ENCODE measurements around the gene OR9K2.

The OR9K2 gene

GRCh38 chr12:55172686-55173085 is 46.5 kb downstream of the OR9K2 start:
- no peak overlapping the region for H3K4me3 ChIP-seq (ENCODE audit: low read length in 2 of 2)
- H3K9me3 ChIP-seq (ENCODE audit: control insufficient read depth in 2 of 2, low read length in 2 of 2): no peaks in the 10 kb centered on the region
- no peaks in the 10 kb centered on the region for H3K27me3 ChIP-seq (ENCODE audit: control insufficient read depth in 2 of 2, insufficient read depth in 2 of 2, low read length in 2 of 2)
- H3K9ac ChIP-seq (ENCODE audit: low read depth in 1 of 2, low read length in 2 of 2): no peak overlapping the region
- no peaks in the 10 kb centered on the region for H3K4me1 ChIP-seq (ENCODE audit: control insufficient read depth in 2 of 2, insufficient read depth in 2 of 2, low read length in 2 of 2)
- H3K27ac ChIP-seq (ENCODE audit: low read depth in 2 of 2, low read length in 2 of 2): no peak overlapping the region
- H3K36me3 ChIP-seq (ENCODE audit: control insufficient read depth in 2 of 2, insufficient read depth in 2 of 2, low read length in 2 of 2): no peaks in the 10 kb centered on the region

- Histone ChIP-seq H3K36me3 (ENCODE audit: control insufficient read depth in 2 of 2, insufficient read depth in 2 of 2, low read length in 2 of 2) (no peaks in the 10 kb centered on the region), H3K4me3 (ENCODE audit: low read length in 2 of 2) (no peak overlapping the region), H3K9me3 (ENCODE audit: control insufficient read depth in 2 of 2, low read length in 2 of 2) (no peaks in the 10 kb centered on the region), H3K4me1 (ENCODE audit: control insufficient read depth in 2 of 2, insufficient read depth in 2 of 2, low read length in 2 of 2) (no peaks in the 10 kb centered on the region), H3K27ac (ENCODE audit: low read depth in 2 of 2, low read length in 2 of 2) (no peak overlapping the region), H3K27me3 (ENCODE audit: control insufficient read depth in 2 of 2, insufficient read depth in 2 of 2, low read length in 2 of 2) (no peaks in the 10 kb centered on the region), H3K9ac (ENCODE audit: low read depth in 1 of 2, low read length in 2 of 2) (no peak overlapping the region)
Measured at GRCh38 chr12:55173456-55173855, 47.2 kb downstream of the OR9K2 start.

Data from mucosa of rectum (tissue), 2 donors.